Activated CD4-positive, alpha-beta T cell treated with anti-CD3 and anti-CD28 coated beads, Interleukin-2, Interleukin-4, amounts not matched to agents 100 ng/mL and 50 ng/mL, durations not matched to agents 16 hours and 8 hours (primary cell): Measurements from ENCODE around the gene LYRM2.
"Not testable (repeated sequence)": the region's sequence is repeated elsewhere in the genome, so short reads cannot be mapped to it uniquely, and the experiment has no call there.

Experiments used
- DNase-seq: peaks from one replicate; pipeline ENCODE4 v3.0.0-alpha.2; 2020; ENCODE audit warnings: low spot score

Gene LYRM2

GRCh38 chr6:89644864-89645263 is 6.3 kb upstream of the LYRM2 start:
- no peak for DNase-seq

DNA sequence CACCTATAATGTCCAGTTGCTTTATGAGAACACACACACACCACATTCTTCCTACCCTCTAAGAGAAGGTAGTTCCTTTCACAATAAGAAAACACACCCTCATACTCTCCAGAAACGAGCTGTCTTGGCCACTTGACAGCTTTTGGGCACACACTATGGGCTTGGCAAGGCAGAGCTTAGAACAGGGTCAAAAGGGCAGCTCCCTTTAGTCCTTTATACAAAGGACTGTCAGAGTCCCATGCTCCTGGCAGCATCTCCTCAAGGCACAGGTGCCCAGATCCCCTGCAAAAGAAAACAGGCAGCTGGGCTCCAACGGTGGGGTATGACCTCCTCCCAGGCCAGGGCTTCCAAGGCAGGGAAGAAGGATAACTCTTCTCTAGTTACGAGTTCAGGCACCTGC is 4.9 kb upstream of the LYRM2 start:
- DNase-seq = no peak

- DNase-seq = no peak
Observed at GRCh38 chr6:89642956-89643355, 4.4 kb upstream of the LYRM2 start.

DNA sequence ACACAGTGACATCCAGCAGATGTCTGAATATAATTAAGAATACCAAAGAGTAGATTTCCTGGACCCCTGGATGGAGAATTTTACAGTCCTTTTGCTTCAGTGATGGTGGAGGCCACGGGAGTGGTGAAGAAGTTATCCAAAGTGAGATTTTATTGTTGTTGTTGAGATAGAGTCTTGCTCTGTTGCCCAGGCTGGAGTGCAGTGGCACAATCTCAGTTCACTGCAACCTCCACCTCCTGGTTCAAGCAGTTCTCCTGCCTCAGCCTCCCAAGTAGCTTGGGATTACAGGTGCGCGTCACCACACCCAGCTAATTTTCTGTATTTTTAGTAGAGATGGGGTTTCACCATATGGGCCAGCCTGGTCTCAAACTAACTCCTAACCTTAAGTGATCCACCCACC is 3.0 kb upstream of the LYRM2 start:
- DNase-seq = not testable (repeated sequence)

DNA sequence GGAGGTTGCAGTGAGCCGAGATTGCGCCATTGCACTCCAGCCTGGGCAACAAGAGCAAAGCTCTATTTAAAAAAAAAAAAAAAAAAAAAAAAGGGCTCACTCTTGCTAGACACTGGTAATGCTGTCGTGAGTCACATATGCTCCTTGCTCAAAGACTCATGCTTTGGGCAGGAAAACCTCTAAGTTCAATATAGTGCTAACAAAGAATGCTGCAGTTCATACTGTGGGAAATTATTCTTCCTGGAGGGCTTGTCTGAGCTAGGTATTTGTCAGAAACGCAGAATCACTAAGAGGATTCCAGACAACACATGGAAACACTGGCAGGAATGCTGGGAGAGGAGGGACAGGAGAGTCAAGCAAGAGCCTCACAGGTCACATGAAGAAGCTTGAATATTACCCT is 2.3 kb upstream of the LYRM2 start:
- DNase-seq = no peak

DNA sequence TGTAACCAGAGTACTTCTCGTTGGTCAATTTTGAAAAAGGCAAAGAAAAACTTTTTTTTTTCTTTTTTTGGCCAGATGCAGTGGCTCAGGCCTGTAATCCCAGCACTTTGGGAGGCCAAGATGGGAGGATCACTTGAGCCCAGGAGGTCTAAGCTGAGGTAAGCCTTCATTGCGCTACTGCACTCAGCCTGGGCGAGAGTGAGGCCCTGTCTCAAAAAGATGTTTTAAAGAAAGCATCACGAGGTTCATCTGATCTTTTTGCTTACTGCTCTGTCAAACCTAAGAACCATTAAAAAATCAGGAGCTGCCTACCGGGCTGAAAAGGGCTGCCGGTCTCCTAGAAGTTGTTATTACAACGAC is 607 bp downstream of the LYRM2 start:
- no peak for DNase-seq

DNA sequence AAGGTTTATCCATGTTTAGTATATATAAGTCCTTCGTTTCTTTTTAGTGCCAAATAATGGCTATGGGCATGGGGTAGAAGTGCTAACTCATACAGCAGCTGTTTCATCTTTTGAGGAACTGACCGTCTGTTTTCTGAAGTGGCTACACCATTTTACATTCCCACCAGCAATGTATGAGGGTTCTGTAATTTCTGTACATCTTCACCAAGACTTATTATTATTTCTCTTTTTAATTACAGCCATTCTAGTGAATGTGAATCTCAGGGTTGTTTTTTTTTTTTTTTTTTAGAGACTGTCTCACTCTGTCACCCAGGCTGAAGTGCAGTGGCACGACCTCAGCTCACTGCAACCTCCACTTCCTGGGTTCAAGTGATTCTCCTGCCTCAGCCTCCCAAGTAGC is 2.1 kb downstream of the LYRM2 start:
- DNase-seq = not testable (repeated sequence)

DNA sequence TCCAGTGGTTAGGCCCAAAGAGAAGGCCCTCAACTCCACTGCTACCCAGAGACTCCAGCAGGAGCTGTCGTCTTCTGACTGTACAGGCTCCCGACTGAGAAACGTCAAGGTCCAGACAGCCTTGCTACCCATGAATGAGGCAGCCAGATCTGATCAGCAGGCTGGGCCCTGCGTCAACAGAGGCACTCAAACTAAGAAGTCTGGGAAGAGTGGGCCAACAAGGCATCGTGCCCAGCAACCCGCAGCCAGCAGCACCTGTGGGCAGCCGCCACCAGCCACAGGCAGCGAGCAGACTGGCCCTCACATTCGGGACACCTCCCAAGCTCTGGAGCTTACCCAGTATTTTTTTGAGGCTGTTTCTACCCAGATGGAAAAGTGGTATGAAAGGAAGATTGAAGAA is 8.1 kb downstream of the LYRM2 start:
- no peak for DNase-seq

- DNase-seq = no peak
Observed at GRCh38 chr6:89623749-89624148, 14.8 kb downstream of the LYRM2 start.

DNA sequence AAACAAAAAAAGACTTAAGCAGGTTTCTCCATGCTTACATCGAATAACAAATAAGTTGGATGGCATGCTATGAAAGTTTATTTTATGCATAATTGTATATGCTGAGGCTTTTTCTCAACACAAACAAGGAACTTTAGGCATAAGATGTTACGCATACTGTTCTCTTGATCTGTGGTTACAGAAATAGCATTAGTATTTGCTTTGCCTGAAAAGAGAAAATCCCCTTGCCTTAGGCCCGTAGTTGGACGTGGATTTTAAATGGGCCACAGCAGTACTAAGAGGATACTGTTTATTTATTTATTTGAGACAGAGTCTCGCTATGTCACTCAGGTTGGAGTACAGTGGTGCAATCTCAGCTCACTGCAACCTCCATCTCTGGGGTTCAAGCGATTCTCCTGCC is 19.0 kb downstream of the LYRM2 start:
- no peak for DNase-seq

GRCh38 chr6:89618026-89618425 is 20.5 kb downstream of the LYRM2 start:
- no peak for DNase-seq

- no peak for DNase-seq
Observed at GRCh38 chr6:89616531-89616930, 22.0 kb downstream of the LYRM2 start.

DNA sequence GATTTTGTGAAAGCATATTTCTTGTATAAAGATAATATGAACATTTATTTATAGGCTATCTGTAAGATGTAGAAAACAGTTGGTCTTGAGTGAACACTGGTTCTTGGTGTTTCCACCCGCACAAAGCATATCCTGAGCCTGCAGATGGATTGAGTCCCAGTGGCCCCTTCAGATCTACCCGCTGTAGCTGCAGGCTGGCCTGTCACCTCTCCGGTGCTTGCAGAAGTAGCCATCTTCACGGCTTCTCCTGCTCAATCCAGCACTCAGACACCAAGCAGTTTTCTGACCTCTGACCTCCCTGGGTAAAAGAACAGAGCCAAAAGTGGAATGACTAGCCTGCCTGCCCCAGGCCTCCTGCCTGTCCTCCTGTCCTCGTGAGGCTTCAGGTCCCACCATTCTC is 22.7 kb downstream of the LYRM2 start:
- DNase-seq = no peak

DNA sequence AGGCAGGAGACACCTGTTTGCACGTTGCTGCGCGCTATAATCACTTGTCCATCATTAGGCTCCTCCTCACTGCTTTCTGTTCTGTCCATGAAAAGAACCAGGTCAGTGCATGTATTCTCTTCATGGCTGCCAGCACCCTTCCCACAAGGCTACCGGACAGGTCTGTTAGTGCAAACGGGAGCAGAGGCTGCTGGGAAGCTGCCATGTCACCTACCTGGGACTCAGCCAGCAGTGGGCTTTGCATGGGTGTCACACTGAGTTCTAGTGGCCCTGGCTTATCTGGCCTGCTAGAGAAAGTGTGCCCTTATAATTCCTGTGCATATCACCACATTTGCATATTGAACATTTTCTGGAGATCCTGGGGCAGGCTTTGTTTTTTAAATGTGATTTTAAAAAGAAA is 24.8 kb downstream of the LYRM2 start:
- no peak for DNase-seq

DNA sequence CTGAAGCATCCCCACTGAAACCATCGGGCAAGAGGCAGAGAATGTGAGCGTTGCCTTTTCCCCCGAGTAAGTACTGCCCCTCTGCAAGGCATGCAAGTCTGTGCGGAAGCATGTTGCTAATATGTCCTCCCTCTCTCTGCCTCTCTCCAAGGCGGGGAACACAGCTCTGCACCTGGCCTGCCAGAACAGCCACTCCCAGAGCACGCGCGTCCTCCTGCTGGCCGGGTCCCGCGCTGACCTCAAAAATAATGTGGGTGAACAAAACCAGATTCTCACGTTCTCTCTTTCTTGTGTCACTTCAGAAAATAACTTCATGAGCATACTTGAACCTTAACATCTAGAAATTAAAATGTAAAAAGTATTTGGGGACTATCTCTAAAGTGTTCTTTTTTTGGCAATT is 26.4 kb downstream of the LYRM2 start:
- DNase-seq = no peak

- DNase-seq = no peak
Observed at GRCh38 chr6:89611666-89612065, 26.9 kb downstream of the LYRM2 start.

DNA sequence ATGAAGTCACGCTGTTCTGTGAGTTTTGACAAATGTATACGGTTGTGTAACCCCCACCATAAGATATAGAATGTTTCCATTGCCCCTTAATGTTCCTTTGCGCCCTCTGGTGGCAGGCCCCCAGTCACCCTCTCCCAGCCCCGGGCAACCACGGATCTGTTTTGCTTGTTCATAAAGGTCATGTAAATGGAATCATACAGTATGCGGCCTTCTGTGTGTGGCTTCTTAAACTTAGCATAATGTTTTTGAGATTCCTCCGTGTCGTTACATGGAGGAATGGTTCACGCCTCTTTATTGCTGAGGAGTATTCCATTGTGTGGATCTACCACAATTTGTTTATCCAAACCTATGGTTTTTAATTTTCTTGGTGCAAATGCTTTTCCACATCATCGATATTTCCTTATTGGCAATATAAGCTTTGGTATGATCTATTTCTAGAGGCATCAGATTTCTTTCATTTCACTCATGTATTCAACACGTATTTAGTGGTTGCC is 28.4 kb downstream of the LYRM2 start:
- DNase-seq = peak; percentile 70

- no peak for DNase-seq
Observed at GRCh38 chr6:89605861-89606260, 32.7 kb downstream of the LYRM2 start.

- DNase-seq = no peak
Observed at GRCh38 chr6:89604653-89605052, 33.9 kb downstream of the LYRM2 start.

DNA sequence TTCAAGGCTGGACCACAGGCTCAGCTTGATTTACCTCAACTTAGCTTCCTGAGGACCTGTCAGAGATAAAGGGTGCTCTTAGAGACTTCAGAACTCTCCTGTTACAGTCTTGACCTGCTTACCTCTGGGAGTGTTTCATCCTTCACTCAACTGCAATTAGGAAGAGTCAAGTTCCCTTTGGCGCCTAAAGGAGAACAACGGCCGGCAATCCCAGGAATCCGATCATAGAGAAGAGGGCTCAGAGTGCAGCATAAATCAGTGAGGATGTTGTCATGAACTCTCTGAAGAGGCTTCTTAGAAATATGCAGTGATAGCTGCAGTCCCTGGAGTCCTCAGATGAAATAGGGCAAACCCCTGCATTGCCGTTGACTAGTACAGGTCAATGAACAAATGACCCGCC is 36.4 kb downstream of the LYRM2 start:
- no peak for DNase-seq

DNA sequence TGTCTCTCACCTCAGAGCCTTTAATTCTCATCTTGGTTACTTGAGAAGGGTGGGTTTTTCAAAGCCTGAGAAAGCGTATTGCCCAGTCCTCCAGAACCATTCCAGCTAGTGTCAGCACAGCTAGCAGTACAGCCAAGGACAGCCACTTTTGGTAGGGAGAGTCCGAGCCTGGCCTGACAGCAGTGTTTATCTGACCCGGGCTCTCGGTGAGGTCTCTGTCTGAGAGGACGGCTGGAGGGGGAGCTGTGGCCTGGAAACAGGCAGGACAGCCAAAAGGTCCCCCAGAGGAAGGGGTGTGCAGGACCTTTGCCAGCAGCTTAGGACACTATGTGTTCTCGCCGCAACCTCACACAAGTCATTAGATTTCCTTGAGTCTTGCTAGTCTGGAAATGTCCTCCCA is 38.8 kb downstream of the LYRM2 start:
- no peak for DNase-seq

- DNase-seq = peak; percentile 5
Observed at GRCh38 chr6:89597988-89598387, 40.6 kb downstream of the LYRM2 start.

- DNase-seq = no peak
Observed at GRCh38 chr6:89597372-89597771, 41.2 kb downstream of the LYRM2 start.

GRCh38 chr6:89596484-89596883 is 42.1 kb downstream of the LYRM2 start:
- DNase-seq = no peak

GRCh38 chr6:89596056-89596455 is 42.5 kb downstream of the LYRM2 start:
- DNase-seq = peak; percentile 30
